GM23338 (cell line): ENCODE data around the gene KIRREL3. TPM values are rescaled to one million over a fixed set of nuclear protein-coding genes. Genes with fewer than 3 reads are reported as not detected.
A peak's percentile ranks its signal among the peaks of the same experiment; 100 is the strongest.

Experiments used
- ATAC-seq: fragments of 200-7000 bp; cut with Tn5 transposase; 3 replicates; pipeline ENCODE4 v1.9.1; 2020
- DNase-seq: peaks from one replicate; pipeline ENCODE4 v3.0.0-alpha.2; 2015; ENCODE audit warnings: low spot score
- H2AFZ ChIP-seq: fragments of 200-600 bp; sonication (generic); 2 replicates; pipeline ENCODE4 v1.8.0; 2016; ENCODE audit warnings: antibody characterized with exemption, mild to moderate bottlenecking, moderate library complexity
- H3F3A ChIP-seq: fragments of 200-600 bp; sonication (generic); replicated peaks from 2 replicates; pipeline ENCODE4 v1.8.0; 2017; ENCODE audit warnings: antibody characterized with exemption, mixed run types, low read depth
- H3K27ac ChIP-seq: fragments of 200-600 bp; sonication (generic); 2 replicates; pipeline ENCODE4 v1.6.1; 2016; ENCODE audit warnings: low read depth
- H3K27me3 ChIP-seq: fragments of 200-600 bp; sonication (generic); 2 replicates; pipeline ENCODE4 v1.8.0; 2016; ENCODE audit warnings: mild to moderate bottlenecking, mixed run types, moderate library complexity; ENCODE audit not compliant: insufficient read depth
- H3K36me3 ChIP-seq: fragments of 200-600 bp; sonication (generic); 2 replicates; pipeline ENCODE4 v1.8.0; 2016; ENCODE audit warnings: mild to moderate bottlenecking; ENCODE audit not compliant: insufficient read depth
- H3K4me1 ChIP-seq: fragments of 200-600 bp; sonication (generic); 2 replicates; pipeline ENCODE4 v1.8.0; 2016; ENCODE audit warnings: mild to moderate bottlenecking, moderate library complexity; ENCODE audit not compliant: insufficient read depth
- H3K4me2 ChIP-seq: fragments of 200-600 bp; sonication (generic); 2 replicates; pipeline ENCODE4 v1.7.1; 2017; ENCODE audit warnings: mixed run types
- H3K4me3 ChIP-seq: fragments of 200-600 bp; sonication (generic); 2 replicates; pipeline ENCODE4 v1.6.1; 2016; ENCODE audit warnings: mixed run types
- H3K79me2 ChIP-seq: fragments of 200-600 bp; sonication (generic); replicated peaks from 2 replicates; pipeline ENCODE4 v1.8.0; 2017; ENCODE audit warnings: mild to moderate bottlenecking; ENCODE audit not compliant: insufficient read depth
- H3K9me2 ChIP-seq: fragments of 200-600 bp; sonication (generic); 2 replicates; pipeline ENCODE4 v1.8.0; 2017; ENCODE audit not compliant: insufficient read depth
- H4K20me1 ChIP-seq: fragments of 200-600 bp; sonication (generic); replicated peaks from 2 replicates; pipeline ENCODE4 v1.8.0; 2017; ENCODE audit warnings: mild to moderate bottlenecking; ENCODE audit not compliant: insufficient read depth
- H3K27ac Mint-ChIP-seq: 2 replicates; pipeline ENCODE4 v1.8.0; 2020; ENCODE audit warnings: inconsistent platforms, mild to moderate bottlenecking, moderate library complexity, mixed read lengths
- H3K27me3 Mint-ChIP-seq: 3 replicates; pipeline ENCODE4 v1.8.0; 2022; ENCODE audit warnings: low read depth, mild to moderate bottlenecking, moderate library complexity, mixed read lengths, inconsistent platforms; ENCODE audit not compliant: insufficient read depth, poor library complexity
- H3K36me3 Mint-ChIP-seq: 3 replicates; pipeline ENCODE4 v1.8.0; 2021; ENCODE audit warnings: low read depth, mild to moderate bottlenecking, inconsistent platforms, moderate library complexity, mixed read lengths
- H3K4me1 Mint-ChIP-seq: 3 replicates; pipeline ENCODE4 v1.8.0; 2020; ENCODE audit warnings: mild to moderate bottlenecking, inconsistent platforms, mixed read lengths
- H3K4me3 Mint-ChIP-seq: 3 replicates; pipeline ENCODE4 v1.8.0; 2021; ENCODE audit warnings: moderate library complexity, mild to moderate bottlenecking, inconsistent platforms, mixed read lengths
- H3K9me3 Mint-ChIP-seq: 3 replicates; pipeline ENCODE4 v1.8.0; 2020; ENCODE audit warnings: moderate library complexity, mild to moderate bottlenecking, inconsistent platforms, mixed read lengths
- EZH2 ChIP-seq: fragments of 200-600 bp; sonication (generic); IDR thresholded peaks from one replicate; pipeline ENCODE4 v1.8.0; 2017; ENCODE audit warnings: antibody characterized with exemption, mild to moderate bottlenecking, low read depth; ENCODE audit not compliant: unreplicated experiment
- ZNF114 ChIP-seq: fragments of 250-450 bp; sonication (Bioruptor Pico); IDR thresholded peaks from 2 replicates; pipeline ENCODE4 v1.5.0; 2020; ENCODE audit warnings: mild to moderate bottlenecking, moderate library complexity
- ZNF331 ChIP-seq: fragments of 250-450 bp; sonication (Bioruptor Pico); IDR thresholded peaks from 2 replicates; pipeline ENCODE4 v1.5.0; 2020; ENCODE audit warnings: low read depth, mild to moderate bottlenecking, moderate library complexity
- polyA plus RNA-seq: library from polyadenylated mRNA; unstranded; fragments of >200 nt; fragmentation: Nextera tagmentation; extraction: Ambion mirVana; gene quantifications from 2 replicates; pipeline ENCODE4 v1.2.1, GENCODE V29; 2016
- total RNA-seq: library from RNA; depleted of rRNA; stranded (reverse); fragments of >200 nt; shearing (Covaris generic); gene quantifications from 2 replicates; pipeline ENCODE4 v1.2.3, GENCODE V29; 2014
- TF ChIP-seq, protein P1 (sequence below): IDR thresholded peaks from one replicate; pipeline ENCODE4 v1.6.1; 2018; ENCODE audit warnings: antibody characterized with exemption; ENCODE audit not compliant: unreplicated experiment
- TF ChIP-seq, protein P2 (sequence below): IDR thresholded peaks from 2 replicates; pipeline ENCODE4 v1.6.1; 2016; ENCODE audit warnings: antibody characterized with exemption

The KIRREL3 gene
- total and polyA plus RNA-seq, 2 experiments from 2014 or later: 0.13 to 1.5 TPM

DNA sequence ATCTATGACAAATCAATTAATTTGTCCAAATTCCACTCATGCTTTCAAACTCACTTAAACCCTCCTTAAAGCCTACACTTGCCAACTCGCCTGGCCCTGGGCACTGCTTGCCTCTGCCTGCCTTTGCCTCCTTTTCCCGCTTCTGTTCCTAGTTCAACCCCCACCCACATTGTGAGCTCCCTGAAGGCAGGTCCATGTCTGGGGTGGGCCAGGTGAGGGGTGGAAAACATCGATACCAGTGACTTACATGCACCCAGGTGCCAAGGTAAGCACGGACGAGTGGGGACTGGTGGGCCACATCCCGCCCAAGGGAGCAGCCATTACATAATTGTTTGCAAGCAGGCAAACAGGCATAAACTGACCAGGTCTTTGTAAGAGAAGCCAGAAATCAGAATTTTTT, 498.9 kb downstream of the KIRREL3 start:
- Histone ChIP-seq H3K4me3 (no peak overlapping the region), H4K20me1 (no peaks in the 10 kb centered on the region), H3K36me3 (peaks cover 4% of the 10 kb centered on the region; the same call in 1 of the 2 replicates), H3K27me3 (no peaks in the 10 kb centered on the region), H3K9me2 (no peaks in the 10 kb centered on the region), H3F3A (no peaks in the 10 kb centered on the region), H3K4me1 (peaks cover 40% of the 10 kb centered on the region), H3K79me2 (no peaks in the 10 kb centered on the region), H2AFZ (peak overlapping the region; percentile 72; the same call in 1 of the 2 replicates), H3K27ac (no peak overlapping the region), H3K4me2 (peak overlapping the region; percentile 65; the same call in 1 of the 2 replicates)
- no peak overlapping the region for H3K27ac Mint-ChIP-seq
- no peak for TF ChIP-seq ZNF114 (CRISPR knock-in tag)
- H3K4me3 Mint-ChIP-seq: no peak overlapping the region; the same call in 2 of the 3 replicates
- peaks cover 7% of the 10 kb centered on the region; the same call in 1 of the 3 replicates for H3K9me3 Mint-ChIP-seq
- no peak for ATAC-seq
- peaks cover 50% of the 10 kb centered on the region for H3K4me1 Mint-ChIP-seq
- DNase-seq: no peak
- peaks cover 4% of the 10 kb centered on the region for H3K27me3 Mint-ChIP-seq
- no peaks in the 10 kb centered on the region for H3K36me3 Mint-ChIP-seq

DNA sequence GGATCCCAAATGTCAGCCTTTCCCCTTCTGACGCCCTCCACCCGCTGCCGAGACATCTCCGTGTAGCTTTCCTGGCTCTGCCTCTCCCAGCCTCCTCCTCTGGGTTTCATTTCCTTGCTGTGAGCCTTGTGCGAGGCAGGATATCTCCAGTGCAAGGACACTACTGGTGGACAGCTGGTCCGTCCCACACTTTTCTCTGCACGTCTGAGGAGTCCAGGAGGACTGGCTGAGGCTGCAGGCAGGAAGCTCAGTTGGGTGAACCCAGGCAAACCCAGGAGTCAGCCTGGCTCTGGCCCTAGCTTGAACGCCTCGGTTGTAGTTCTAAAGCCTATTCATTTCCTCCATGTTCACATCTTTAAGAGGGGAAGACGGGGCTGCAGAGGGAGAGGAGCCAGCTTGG, 499.6 kb downstream of the KIRREL3 start:
- Histone ChIP-seq H2AFZ (0 out of 2 replicates have a peak overlapping the region, but pooled peaks have one; percentile 32), H3K4me1 (peaks cover 40% of the 10 kb centered on the region), H3K79me2 (no peaks in the 10 kb centered on the region), H3K4me3 (no peak overlapping the region), H3K27ac (no peak overlapping the region), H3F3A (no peaks in the 10 kb centered on the region), H3K27me3 (no peaks in the 10 kb centered on the region), H3K9me2 (no peaks in the 10 kb centered on the region), H3K36me3 (no peaks in the 10 kb centered on the region), H4K20me1 (no peaks in the 10 kb centered on the region), H3K4me2 (no peak overlapping the region)
- Mint-ChIP-seq H3K9me3 (peaks cover 6% of the 10 kb centered on the region; the same call in 1 of the 3 replicates), H3K4me3 (no peak overlapping the region), H3K4me1 (peaks cover 56% of the 10 kb centered on the region), H3K36me3 (no peaks in the 10 kb centered on the region), H3K27ac (no peak overlapping the region), H3K27me3 (peaks cover 4% of the 10 kb centered on the region)
- no peak for DNase-seq
- ATAC-seq: no peak
- TF ChIP-seq, protein P1, sequence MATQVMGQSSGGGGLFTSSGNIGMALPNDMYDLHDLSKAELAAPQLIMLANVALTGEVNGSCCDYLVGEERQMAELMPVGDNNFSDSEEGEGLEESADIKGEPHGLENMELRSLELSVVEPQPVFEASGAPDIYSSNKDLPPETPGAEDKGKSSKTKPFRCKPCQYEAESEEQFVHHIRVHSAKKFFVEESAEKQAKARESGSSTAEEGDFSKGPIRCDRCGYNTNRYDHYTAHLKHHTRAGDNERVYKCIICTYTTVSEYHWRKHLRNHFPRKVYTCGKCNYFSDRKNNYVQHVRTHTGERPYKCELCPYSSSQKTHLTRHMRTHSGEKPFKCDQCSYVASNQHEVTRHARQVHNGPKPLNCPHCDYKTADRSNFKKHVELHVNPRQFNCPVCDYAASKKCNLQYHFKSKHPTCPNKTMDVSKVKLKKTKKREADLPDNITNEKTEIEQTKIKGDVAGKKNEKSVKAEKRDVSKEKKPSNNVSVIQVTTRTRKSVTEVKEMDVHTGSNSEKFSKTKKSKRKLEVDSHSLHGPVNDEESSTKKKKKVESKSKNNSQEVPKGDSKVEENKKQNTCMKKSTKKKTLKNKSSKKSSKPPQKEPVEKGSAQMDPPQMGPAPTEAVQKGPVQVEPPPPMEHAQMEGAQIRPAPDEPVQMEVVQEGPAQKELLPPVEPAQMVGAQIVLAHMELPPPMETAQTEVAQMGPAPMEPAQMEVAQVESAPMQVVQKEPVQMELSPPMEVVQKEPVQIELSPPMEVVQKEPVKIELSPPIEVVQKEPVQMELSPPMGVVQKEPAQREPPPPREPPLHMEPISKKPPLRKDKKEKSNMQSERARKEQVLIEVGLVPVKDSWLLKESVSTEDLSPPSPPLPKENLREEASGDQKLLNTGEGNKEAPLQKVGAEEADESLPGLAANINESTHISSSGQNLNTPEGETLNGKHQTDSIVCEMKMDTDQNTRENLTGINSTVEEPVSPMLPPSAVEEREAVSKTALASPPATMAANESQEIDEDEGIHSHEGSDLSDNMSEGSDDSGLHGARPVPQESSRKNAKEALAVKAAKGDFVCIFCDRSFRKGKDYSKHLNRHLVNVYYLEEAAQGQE: no peak
- TF ChIP-seq, protein P2, sequence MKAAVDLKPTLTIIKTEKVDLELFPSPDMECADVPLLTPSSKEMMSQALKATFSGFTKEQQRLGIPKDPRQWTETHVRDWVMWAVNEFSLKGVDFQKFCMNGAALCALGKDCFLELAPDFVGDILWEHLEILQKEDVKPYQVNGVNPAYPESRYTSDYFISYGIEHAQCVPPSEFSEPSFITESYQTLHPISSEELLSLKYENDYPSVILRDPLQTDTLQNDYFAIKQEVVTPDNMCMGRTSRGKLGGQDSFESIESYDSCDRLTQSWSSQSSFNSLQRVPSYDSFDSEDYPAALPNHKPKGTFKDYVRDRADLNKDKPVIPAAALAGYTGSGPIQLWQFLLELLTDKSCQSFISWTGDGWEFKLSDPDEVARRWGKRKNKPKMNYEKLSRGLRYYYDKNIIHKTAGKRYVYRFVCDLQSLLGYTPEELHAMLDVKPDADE: no peak
- TF ChIP-seq EZH2: no peak
- TF ChIP-seq ZNF114 (CRISPR knock-in tag): no peak
- no peak for TF ChIP-seq ZNF331 (CRISPR knock-in tag)
